Measurements from ENCODE around the gene TEDDM1.
"Not testable (repeated sequence)": the region's sequence is repeated elsewhere in the genome, so short reads cannot be mapped to it uniquely, and the experiment has no call there.

The TEDDM1 gene, protein sequence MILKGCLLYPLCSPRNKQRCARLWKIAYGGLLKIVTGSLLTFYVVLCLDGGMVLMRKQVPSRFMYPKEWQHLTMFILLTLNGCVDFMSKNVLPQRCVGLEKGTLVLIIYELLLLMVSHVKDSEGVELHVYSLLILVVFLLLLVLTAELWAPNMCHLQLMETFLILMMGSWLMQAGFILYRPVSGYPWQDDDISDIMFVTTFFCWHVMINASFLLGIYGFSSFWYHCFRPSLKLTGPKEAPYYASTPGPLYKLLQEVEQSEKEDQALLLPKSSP

DNA sequence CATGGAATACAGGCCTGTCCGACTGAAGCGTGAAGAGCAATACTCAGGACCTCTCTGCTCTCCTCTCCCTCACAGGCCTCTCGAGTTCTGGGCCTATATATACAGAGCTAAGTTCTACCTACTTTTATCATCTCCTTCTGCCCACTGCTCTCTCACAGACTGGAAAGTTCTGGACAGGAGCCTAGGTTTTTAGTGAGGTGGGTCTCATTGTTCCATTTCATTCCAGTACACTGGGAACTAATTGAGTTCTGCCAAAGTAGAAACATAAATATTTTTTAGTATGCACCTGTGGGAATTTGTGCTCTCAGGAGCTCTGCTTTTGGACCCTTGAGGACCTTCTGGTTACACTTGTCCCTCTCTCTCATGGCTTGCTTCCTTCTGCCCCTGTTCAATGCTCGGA, at the start of gene TEDDM1:
Gene TEDDM1 (minus strand): TSS at position 101 of the 400 bp plus-strand sequence. CDS start 182 bp downstream, outside the sequence.
- DNase-seq (ENCODE audit: low read depth in 2 of 2, low spot score in 1 of 2), result no peak

- DNase-seq (ENCODE audit: low read depth in 2 of 2, low spot score in 1 of 2), result no peak
These were observed 49.6 kb upstream of the TEDDM1 start, which contains the start of gene RGSL1 for GRCh38 chr1:182450087-182450486. Gene RGSL1, plus strand, starts transcription at chr1:182450146. Its CDS starts 20 bp downstream, at chr1:182450166.

- DNase-seq (ENCODE audit: low read depth in 2 of 2, low spot score in 1 of 2), result no peak
These were observed 47.2 kb upstream of the TEDDM1 start for GRCh38 chr1:182447660-182448059.

DNA sequence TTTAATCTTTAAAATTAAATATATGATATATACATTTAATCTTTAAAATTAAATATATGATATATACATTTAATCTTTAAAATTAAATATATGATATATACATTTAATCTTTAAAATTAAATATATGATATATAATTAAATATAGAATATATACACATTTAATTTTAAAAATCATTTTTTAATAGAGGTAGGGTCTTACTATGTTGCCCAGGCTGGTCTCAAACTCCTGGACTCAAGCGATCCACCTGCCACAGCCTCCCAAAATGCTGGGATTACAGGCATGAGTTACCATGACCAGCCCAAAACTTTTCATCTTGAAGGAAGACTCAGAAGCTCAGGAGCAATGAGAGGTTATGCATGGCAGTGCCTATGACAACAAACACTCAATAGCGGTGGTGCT, 46.7 kb upstream of the TEDDM1 start:
- DNase-seq (ENCODE audit: low read depth in 2 of 2, low spot score in 1 of 2), result not testable (repeated sequence)

GRCh38 chr1:182446033-182446669, 45.7 kb upstream of the TEDDM1 start:
- DNase-seq (ENCODE audit: low read depth in 2 of 2, low spot score in 1 of 2), result no peak

DNA sequence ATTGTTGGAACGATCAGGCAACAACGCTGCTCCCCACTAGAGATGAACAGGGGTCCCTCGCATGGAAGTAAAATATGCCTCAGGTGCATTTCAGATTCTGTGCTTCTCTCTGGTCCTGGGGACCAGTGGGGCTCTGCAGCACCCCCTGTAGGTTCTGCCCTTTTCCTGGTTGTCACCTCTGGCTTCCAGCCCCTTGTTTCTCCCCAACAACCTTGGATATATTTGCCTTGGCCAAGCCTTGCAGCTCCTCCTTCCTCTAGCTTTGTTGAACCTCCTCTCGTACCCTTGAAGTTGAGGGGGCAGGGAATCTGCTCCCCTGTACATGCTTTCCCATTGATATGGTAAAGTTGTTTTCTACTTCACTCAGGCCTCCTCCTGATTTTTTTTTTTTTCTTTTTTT, 44.0 kb upstream of the TEDDM1 start:
- no peak for DNase-seq (ENCODE audit: low read depth in 2 of 2, low spot score in 1 of 2)

GRCh38 chr1:182442333-182442732, 41.9 kb upstream of the TEDDM1 start:
- no peak for DNase-seq (ENCODE audit: low read depth in 2 of 2, low spot score in 1 of 2)

- no peak for DNase-seq (ENCODE audit: low read depth in 2 of 2, low spot score in 1 of 2)
These were observed 41.3 kb upstream of the TEDDM1 start for GRCh38 chr1:182441719-182442118.

- DNase-seq (ENCODE audit: low read depth in 2 of 2, low spot score in 1 of 2), result no peak
These were observed 37.9 kb upstream of the TEDDM1 start for GRCh38 chr1:182438326-182438725.

DNA sequence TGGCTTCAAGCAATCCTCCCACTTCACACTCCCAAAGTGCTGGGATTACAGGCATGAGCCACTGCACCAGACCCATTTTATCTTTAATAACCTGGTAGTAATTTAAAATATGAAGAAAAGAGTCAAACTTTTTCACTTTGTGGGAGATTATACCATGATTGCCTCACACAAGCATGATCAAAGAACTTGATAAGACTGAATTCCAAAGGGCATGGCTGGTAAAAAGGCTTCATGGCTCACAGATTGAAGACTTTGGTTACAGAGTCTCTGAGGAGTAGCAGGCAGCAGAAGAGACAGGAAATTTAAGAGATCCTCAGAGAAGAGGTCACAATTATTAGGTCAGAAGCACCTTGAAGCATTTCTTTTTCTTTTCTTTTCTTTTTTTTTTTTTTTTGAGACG, 33.1 kb upstream of the TEDDM1 start:
- DNase-seq (ENCODE audit: low read depth in 2 of 2, low spot score in 1 of 2), result no peak

GRCh38 chr1:182431278-182431677, 30.8 kb upstream of the TEDDM1 start:
- no peak for DNase-seq (ENCODE audit: low read depth in 2 of 2, low spot score in 1 of 2)

DNA sequence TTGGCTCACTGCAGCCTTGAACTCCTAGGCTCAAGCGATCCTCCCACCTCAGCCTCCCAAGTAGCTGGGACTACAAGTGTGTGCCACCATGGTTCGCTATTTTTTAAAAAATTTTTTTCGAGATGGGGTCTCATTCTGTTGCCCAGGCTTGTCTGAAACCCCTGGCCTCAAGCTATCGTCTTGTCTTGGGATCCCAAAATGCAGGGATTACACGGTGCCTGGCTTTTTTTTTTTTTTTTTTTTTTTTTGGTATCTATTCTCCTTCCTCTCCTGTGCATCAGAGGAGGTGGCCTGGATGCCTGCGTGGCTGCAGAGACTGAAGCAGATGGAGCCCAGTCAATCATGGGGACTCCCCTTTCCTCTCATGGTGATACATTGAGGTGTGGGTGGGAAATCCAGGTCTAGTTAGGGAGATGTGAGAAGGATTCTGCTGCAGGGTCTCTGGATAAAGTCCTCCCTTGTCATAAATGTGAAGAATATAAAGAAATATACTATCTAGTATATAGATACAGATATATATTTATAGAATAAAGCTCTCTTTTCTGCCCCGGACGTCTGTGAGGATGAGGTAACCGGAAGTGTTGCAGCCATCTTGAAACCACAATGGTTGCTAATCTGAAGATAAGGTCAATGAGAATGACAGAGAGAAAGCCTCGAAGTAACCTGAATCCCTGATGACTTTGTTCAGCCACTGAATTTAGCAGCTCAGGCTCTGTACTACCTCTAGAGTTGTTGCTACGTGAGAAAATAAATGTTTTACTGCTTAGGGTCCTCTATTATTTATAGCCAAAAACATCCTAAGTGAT, 30.0 kb upstream of the TEDDM1 start:
- DNase-seq (ENCODE audit: low read depth in 2 of 2, low spot score in 1 of 2), result no peak

- DNase-seq (ENCODE audit: low read depth in 2 of 2, low spot score in 1 of 2), result no peak
These were observed 27.6 kb upstream of the TEDDM1 start for GRCh38 chr1:182428043-182428442.

DNA sequence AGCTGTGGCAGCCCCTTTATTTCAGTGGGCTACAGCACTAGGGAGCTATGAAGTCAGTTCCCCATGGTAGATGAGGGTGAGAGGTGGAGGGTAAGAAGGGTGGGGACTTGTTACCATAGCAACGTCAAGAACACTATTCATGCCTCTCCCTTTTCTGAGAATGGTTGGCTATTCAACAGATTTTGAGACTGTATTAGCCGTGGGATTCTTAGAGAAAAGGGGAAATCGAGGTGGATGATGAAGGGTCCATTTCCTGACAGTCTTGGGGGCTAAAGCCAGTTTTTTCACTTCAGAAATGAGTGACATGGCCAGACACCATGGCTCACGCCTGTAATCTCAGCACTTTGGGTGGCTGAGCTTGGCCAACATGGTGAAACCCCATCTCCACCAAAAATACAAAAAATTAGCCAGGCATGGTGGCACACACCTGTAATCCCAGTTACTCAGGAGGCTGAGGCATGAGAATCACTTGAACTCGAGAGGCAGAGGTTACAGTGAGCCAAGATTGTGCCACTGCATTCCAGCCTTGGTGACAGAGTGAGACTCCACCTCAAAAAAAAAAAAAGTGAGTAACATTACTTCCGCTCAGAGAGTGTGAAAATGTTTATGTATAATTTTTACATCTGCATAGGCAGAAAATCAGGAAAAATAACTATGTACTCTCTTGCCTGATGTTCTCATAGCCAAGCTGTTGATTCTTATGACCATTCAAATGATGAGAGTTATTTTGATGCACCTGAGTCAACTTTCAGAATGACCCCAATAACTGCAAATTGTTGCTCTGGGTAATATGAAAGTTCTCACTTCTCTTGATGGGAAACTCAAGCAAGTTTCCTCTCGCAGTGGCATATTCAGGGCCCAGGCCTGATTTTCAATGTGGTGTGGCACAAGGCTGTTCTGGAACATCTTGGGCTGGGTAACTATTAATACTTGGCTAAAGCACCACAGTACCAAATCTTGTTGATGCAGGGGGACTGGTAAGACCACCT, 26.3 kb upstream of the TEDDM1 start:
- no peak for DNase-seq (ENCODE audit: low read depth in 2 of 2, low spot score in 1 of 2)

- no peak for DNase-seq (ENCODE audit: low read depth in 2 of 2, low spot score in 1 of 2)
These were observed 15.3 kb upstream of the TEDDM1 start for GRCh38 chr1:182415789-182416188.

GRCh38 chr1:182413969-182414368, 13.5 kb upstream of the TEDDM1 start:
- no peak for DNase-seq (ENCODE audit: low read depth in 2 of 2, low spot score in 1 of 2)

- no peak for DNase-seq (ENCODE audit: low read depth in 2 of 2, low spot score in 1 of 2)
These were observed 13.0 kb upstream of the TEDDM1 start for GRCh38 chr1:182413486-182413885.

- DNase-seq (ENCODE audit: low read depth in 2 of 2, low spot score in 1 of 2), result no peak
These were observed 10.3 kb upstream of the TEDDM1 start for GRCh38 chr1:182410620-182411273.

DNA sequence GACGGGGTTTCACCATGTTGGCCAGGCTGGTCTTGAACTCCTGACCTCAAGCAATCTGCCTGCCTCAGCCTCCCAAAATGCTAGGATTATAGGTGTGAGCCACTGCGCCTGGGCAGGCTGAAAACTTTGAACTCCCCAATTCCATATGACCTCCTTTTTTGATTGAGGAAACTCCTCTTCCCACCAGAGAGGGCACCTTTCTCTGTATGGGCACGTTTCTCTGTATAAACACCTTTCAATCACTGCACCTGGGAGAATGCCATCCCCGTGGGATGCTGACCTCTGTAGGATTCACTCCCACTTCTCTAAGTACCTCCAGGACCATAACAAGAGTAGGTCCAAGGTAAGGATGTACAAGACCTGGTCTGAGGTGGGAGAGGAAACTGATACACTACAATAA, 9.7 kb upstream of the TEDDM1 start:
- DNase-seq (ENCODE audit: low read depth in 2 of 2, low spot score in 1 of 2), result no peak

- no peak for DNase-seq (ENCODE audit: low read depth in 2 of 2, low spot score in 1 of 2)
These were observed 8.1 kb upstream of the TEDDM1 start for GRCh38 chr1:182408435-182409075.

Measured in stimulated activated CD8-positive, alpha-beta memory T cell treated with anti-CD3 and anti-CD28 coated beads, Interleukin-4, amount 100 ng/mL, for 1 hour (primary cell).